ENCODE results near the gene PDAP1. TPM values are rescaled to one million over a fixed set of nuclear protein-coding genes. Genes with fewer than 3 reads are reported as not detected.

Gene PDAP1
- total and polyA plus RNA-seq, 2 of the 8 experiments (the other 6 are each of a cell fraction or from before 2014, with no cell fraction given): 26.6 to 169 TPM

- peaks cover 12 to 51% of the 10 kb centered on the region in 2 experiments for H3K79me2 ChIP-seq (ENCODE audit: control insufficient read depth in 1 of 2, insufficient read depth in 2 of 2, low read length in 2 of 2)
- H2BK5ac ChIP-seq (ENCODE audit: low read depth, low read length): no peak overlapping the region
- no peaks in the 10 kb centered on the region for H3K27me3 ChIP-seq (replicated peaks in 1 of 4; ENCODE audit: control insufficient read depth in 3 of 4, extremely low read depth in 1 of 4, insufficient read depth in 3 of 4, low read length in 3 of 4)
- H3K4ac ChIP-seq (replicated peaks; ENCODE audit: insufficient read length, low read depth, low read length): no peak overlapping the region
- H4K20me1 ChIP-seq (replicated peaks in 1 of 2; ENCODE audit: control insufficient read depth in 1 of 2, insufficient read depth in 2 of 2, low read length in 2 of 2): peaks cover 10 to 17% of the 10 kb centered on the region in 2 experiments
- peak overlapping the region; percentile 31 to 80 (median 73) for H3K9ac ChIP-seq (replicated peaks in 1 of 4; ENCODE audit: extremely low read depth in 1 of 4, low read depth in 3 of 4, low read length in 3 of 4)
- no peak overlapping the region; the same call in 1 of the 2 replicates for H2AK5ac ChIP-seq (ENCODE audit: low read depth, low read length)
- H3K36me3 ChIP-seq (ENCODE audit: control insufficient read depth in 2 of 4, insufficient read depth in 4 of 4, low read length in 3 of 4): peaks cover 10 to 26% (median 19%) of the 10 kb centered on the region in 4 experiments; a peak in 7 of 8 replicates
- H2BK15ac ChIP-seq (ENCODE audit: low read length): no peak overlapping the region
- H2BK20ac ChIP-seq (ENCODE audit: low read length): no peak overlapping the region
- H3K18ac ChIP-seq (ENCODE audit: extremely low read depth, low read length): no peak overlapping the region; the same call in 1 of the 2 replicates
- no peak overlapping the region for H2BK120ac ChIP-seq (replicated peaks; ENCODE audit: low read depth, low read length)
- H3K79me1 ChIP-seq (ENCODE audit: low read depth, low read length): peaks cover 9% of the 10 kb centered on the region
- H3K4me3 ChIP-seq (ENCODE audit: extremely low read depth in 1 of 4, insufficient read depth in 2 of 4, low read depth in 3 of 4, low read length in 4 of 4): peak overlapping the region; percentile 87 to 95 (median 88)
- peak overlapping the region; percentile 66 for H4K5ac ChIP-seq (ENCODE audit: insufficient read length, low read depth, low read length)
- H3K4me2 ChIP-seq (ENCODE audit: insufficient read depth in 1 of 2, low read depth in 2 of 2, low read length in 2 of 2): peak overlapping the region; percentile 63 to 70
- H4K91ac ChIP-seq (replicated peaks; ENCODE audit: insufficient read length, low read length): no peak overlapping the region
- H3K27ac ChIP-seq (ENCODE audit: low read depth, low read length): peak overlapping the region; percentile 64; the same call in 1 of the 2 replicates
- no peak overlapping the region for H3K23ac ChIP-seq (ENCODE audit: insufficient read length)
- no peaks in the 10 kb centered on the region for H3K9me3 ChIP-seq (ENCODE audit: insufficient read depth in 2 of 2, low read depth in 1 of 2, low read length in 1 of 2)
- peaks cover 4% of the 10 kb centered on the region for H3K23me2 ChIP-seq (ENCODE audit: low read depth, low read length)
- no peak overlapping the region for H3K14ac ChIP-seq (ENCODE audit: insufficient read length)
- peaks cover 0 to 12% (median 6%) of the 10 kb centered on the region in 4 experiments; a peak in 5 of 7 replicates for H3K4me1 ChIP-seq (replicated peaks in 1 of 4; ENCODE audit: control insufficient read depth in 3 of 4, insufficient read depth in 4 of 4, low read length in 3 of 4)
- peak overlapping the region; percentile 39 for H3K56ac ChIP-seq (replicated peaks; ENCODE audit: insufficient read length, low read depth, low read length)
- peak overlapping the region; percentile 92; the same call in 1 of the 2 replicates for H4K8ac ChIP-seq (ENCODE audit: extremely low read depth, insufficient read depth, low read length)
- 0 out of 2 replicates have a peak overlapping the region, but pooled peaks have one; percentile 35 for H2AFZ ChIP-seq (ENCODE audit: low read length)
- POLR2A ChIA-PET (ENCODE audit: partially characterized antibody): interaction anchor here (0.6 to 7.3 kb wide), 21 partner anchors 9 to 527 kb away, joined by 3 to 51 read pairs (median 4); partner anchors contain the start of genes BUD31 and PDAP1
- TF ChIP-seq JUN (IDR thresholded peaks at IDR 0.05; ENCODE audit: low read depth, low read length) (no peak), SP2 (IDR thresholded peaks at IDR 0.05; ENCODE audit: low read length) (no peak), TAF7 (optimal IDR thresholded peaks at IDR 0.05; ENCODE audit: borderline replicate concordance, low read depth, low read length) (peak; percentile 13)
- 28% methylated on average over 18 of the region's 20 CpGs; no CpG with 5 or more reads in 1 of the 2 experiments for WGBS, 2 experiments (ENCODE audit: extremely low coverage in 1 of 2, insufficient coverage in 1 of 2, insufficient read length in 1 of 2, insufficient replicate concordance in 2 of 2, low coverage in 1 of 2, low lambda C conversion rate in 2 of 2, missing lambda C conversion rate in 1 of 2)
- H2BK12ac ChIP-seq (ENCODE audit: low read depth, low read length): no peak overlapping the region
- no peak for DNase-seq (ENCODE audit: low read depth in 1 of 2, low spot score in 2 of 2)
- CTCF ChIA-PET (ENCODE audit: partially characterized antibody): interaction anchor here (0.6 to 1.5 kb wide), 3 partner anchors 21 to 531 kb away, joined by 3 to 5 read pairs (median 3); no protein-coding TSS in a partner anchor
- FAIRE-seq: no peak
Observed at GRCh38 chr7:99437946-99438572, 29.7 kb upstream of the PDAP1 start.
